Measurements from ENCODE around the gene PIGZ.

Gene PIGZ

GRCh38 chr3:196902296-196902695, 66.3 kb downstream of the PIGZ start:
- no peak for DNase-seq

- no peak for DNase-seq
Observed at GRCh38 chr3:196901768-196902167, 66.9 kb downstream of the PIGZ start.

All from NCI-H2081 treated with DMSO at 0.1 percent for 48 hours (cell line).